H1 (cell line): ENCODE results near the gene CACNA2D3. TPM values are rescaled to one million over a fixed set of nuclear protein-coding genes. Genes with fewer than 3 reads are reported as not detected.

Experiments used
- CTCF ChIA-PET: fragments of 300-600 bp; sonication (Branson Sonifier 250); formaldehyde crosslinking; loops from one replicate; lab custom pipeline; 2021; ENCODE audit not compliant: partially characterized antibody; lab: Charles Lee
- POLR2A ChIA-PET: fragments of 300-600 bp; sonication (Branson Sonifier 250); formaldehyde crosslinking; loops from one replicate; lab custom pipeline; 2021; ENCODE audit warnings: inconsistent platforms; ENCODE audit not compliant: partially characterized antibody; lab: Charles Lee
- DNase-seq, 2 experiments: peaks; one replicate each; pipeline versions ENCODE4 v3.0.0 to v3.0.0-alpha.2; 2010 to 2022; ENCODE audit warnings: low spot score in 2 of 2, low read depth in 1 of 2, mixed read lengths in 1 of 2
- FAIRE-seq: peaks from 2 replicates; lab custom pipeline; 2011; peaks lifted over from hg19 to GRCh38; lab: Jason Lieb, UNC
- H2AFZ ChIP-seq: 2 replicates; pipeline ENCODE4 v1.8.1; 2012; ENCODE audit warnings: low read length, inconsistent platforms
- H2AK5ac ChIP-seq: 2 replicates; pipeline ENCODE4 v1.6.1; 2013; ENCODE audit warnings: low read depth, low read length
- H2BK120ac ChIP-seq: replicated peaks from 2 replicates; pipeline ENCODE3; 2013; ENCODE audit warnings: low read depth, low read length, inconsistent platforms
- H2BK12ac ChIP-seq: 2 replicates; pipeline ENCODE4 v1.6.1; 2013; ENCODE audit warnings: low read depth, low read length
- H2BK15ac ChIP-seq: 2 replicates; pipeline ENCODE4 v1.6.1; 2013; ENCODE audit warnings: low read length
- H2BK20ac ChIP-seq: 2 replicates; pipeline ENCODE4 v1.6.1; 2013; ENCODE audit warnings: low read length
- H2BK5ac ChIP-seq: 2 replicates; pipeline ENCODE4 v1.6.1; 2013; ENCODE audit warnings: low read depth, low read length
- H3K14ac ChIP-seq: 2 replicates; pipeline ENCODE4 v1.6.1; 2013; ENCODE audit warnings: inconsistent platforms; ENCODE audit not compliant: insufficient read length
- H3K18ac ChIP-seq: 2 replicates; pipeline ENCODE4 v1.6.1; 2013; ENCODE audit warnings: low read length; ENCODE audit errors: extremely low read depth
- H3K23ac ChIP-seq: 2 replicates; pipeline ENCODE4 v1.6.1; 2013; ENCODE audit warnings: inconsistent platforms; ENCODE audit not compliant: insufficient read length
- H3K23me2 ChIP-seq: 2 replicates; pipeline ENCODE4 v1.6.1; 2013; ENCODE audit warnings: low read depth, low read length
- H3K27ac ChIP-seq: 2 replicates; pipeline ENCODE4 v1.6.1; 2011; ENCODE audit warnings: low read depth, low read length, inconsistent platforms
- H3K27me3 ChIP-seq, 4 experiments: replicated peaks in 1 of 4; 1 replicate in 1 of 4; 2 replicates in 3 of 4; pipeline versions ENCODE4 v1.6.1 to v1.8.1; 2011 to 2013; ENCODE audit warnings: low read length in 3 of 4, mild to moderate bottlenecking in 3 of 4, inconsistent platforms in 2 of 4, mixed read lengths in 2 of 4, moderate library complexity in 1 of 4; ENCODE audit not compliant: control insufficient read depth in 3 of 4, insufficient read depth in 3 of 4; ENCODE audit errors: extremely low read depth in 1 of 4
- H3K36me3 ChIP-seq, 4 experiments: 2 replicates each; pipeline versions ENCODE4 v1.6.1 to v1.8.1; 2011 to 2013; ENCODE audit warnings: mild to moderate bottlenecking in 4 of 4, low read length in 3 of 4, moderate library complexity in 2 of 4, control low read depth in 1 of 4, inconsistent platforms in 1 of 4; ENCODE audit not compliant: insufficient read depth in 4 of 4, control insufficient read depth in 2 of 4
- H3K4ac ChIP-seq: replicated peaks from 2 replicates; pipeline ENCODE3; 2013; ENCODE audit warnings: low read length, low read depth, mixed read lengths, inconsistent platforms; ENCODE audit not compliant: insufficient read length
- H3K4me1 ChIP-seq, 4 experiments: replicated peaks in 1 of 4; 1 replicate in 1 of 4; 2 replicates in 3 of 4; pipeline versions ENCODE4 v1.6.1 to v1.8.1; 2011 to 2013; ENCODE audit warnings: low read length in 3 of 4, inconsistent platforms in 2 of 4, mixed read lengths in 1 of 4; ENCODE audit not compliant: insufficient read depth in 4 of 4, control insufficient read depth in 3 of 4
- H3K4me2 ChIP-seq, 2 experiments: 2 replicates each; pipeline versions ENCODE4 v1.6.1 to v1.8.1; 2011 to 2013; ENCODE audit warnings: low read depth in 2 of 2, low read length in 2 of 2, control low read depth in 1 of 2, inconsistent platforms in 1 of 2, mild to moderate bottlenecking in 1 of 2; ENCODE audit not compliant: insufficient read depth in 1 of 2
- H3K4me3 ChIP-seq, 4 experiments: fragments of 200-600, 300-600 bp in 1 of 4; sonication (generic), shearing (Covaris generic), sonication (Bioruptor Twin) in 1 of 4; 2 replicates each; pipeline versions ENCODE4 v1.5.1 to v1.8.1; 2011 to 2016; ENCODE audit warnings: low read length in 4 of 4, low read depth in 3 of 4, control low read depth in 2 of 4, inconsistent platforms in 2 of 4, mild to moderate bottlenecking in 2 of 4, mixed read lengths in 1 of 4, moderate library complexity in 1 of 4; ENCODE audit not compliant: insufficient read depth in 2 of 4; ENCODE audit errors: extremely low read depth in 1 of 4
- H3K56ac ChIP-seq: replicated peaks from 2 replicates; pipeline ENCODE3; 2013; ENCODE audit warnings: low read depth, mild to moderate bottlenecking, mixed read lengths, low read length, inconsistent platforms; ENCODE audit not compliant: insufficient read length
- H3K79me1 ChIP-seq: 2 replicates; pipeline ENCODE4 v1.6.1; 2013; ENCODE audit warnings: low read depth, low read length, control low read depth
- H3K79me2 ChIP-seq, 2 experiments: 2 replicates each; pipeline versions ENCODE4 v1.6.1 to v1.8.1; 2012 to 2013; ENCODE audit warnings: low read length in 2 of 2, mild to moderate bottlenecking in 2 of 2, inconsistent platforms in 1 of 2; ENCODE audit not compliant: insufficient read depth in 2 of 2, control insufficient read depth in 1 of 2
- H3K9ac ChIP-seq, 4 experiments: replicated peaks in 1 of 4; 1 replicate in 1 of 4; 2 replicates in 3 of 4; pipeline versions ENCODE4 v1.6.1 to v1.8.1; 2011 to 2013; ENCODE audit warnings: low read depth in 3 of 4, low read length in 3 of 4, control low read depth in 2 of 4, mild to moderate bottlenecking in 2 of 4, moderate library complexity in 2 of 4, inconsistent platforms in 1 of 4; ENCODE audit errors: extremely low read depth in 1 of 4
- H3K9me3 ChIP-seq, 2 experiments: 2 replicates each; pipeline versions ENCODE4 v1.6.1 to v1.8.1; 2012 to 2013; ENCODE audit warnings: mild to moderate bottlenecking in 2 of 2, moderate library complexity in 2 of 2, control low read depth in 1 of 2, inconsistent platforms in 1 of 2, low read depth in 1 of 2, low read length in 1 of 2, mixed read lengths in 1 of 2; ENCODE audit not compliant: insufficient read depth in 2 of 2
- H4K20me1 ChIP-seq, 2 experiments: replicated peaks in 1 of 2; 2 replicates each; pipeline versions ENCODE3 to v1.8.1; 2011 to 2013; ENCODE audit warnings: inconsistent platforms in 2 of 2, low read length in 2 of 2, mild to moderate bottlenecking in 1 of 2; ENCODE audit not compliant: insufficient read depth in 2 of 2, control insufficient read depth in 1 of 2
- H4K5ac ChIP-seq: 2 replicates; pipeline ENCODE4 v1.6.1; 2013; ENCODE audit warnings: low read length, low read depth, mixed read lengths, inconsistent platforms; ENCODE audit not compliant: insufficient read length
- H4K8ac ChIP-seq: 2 replicates; pipeline ENCODE4 v1.8.0; 2013; ENCODE audit warnings: mild to moderate bottlenecking, moderate library complexity, low read length, inconsistent platforms; ENCODE audit not compliant: insufficient read depth; ENCODE audit errors: extremely low read depth
- H4K91ac ChIP-seq: replicated peaks from 2 replicates; pipeline ENCODE3; 2013; ENCODE audit warnings: low read length, mixed read lengths, inconsistent platforms; ENCODE audit not compliant: insufficient read length
- BACH1 ChIP-seq: IDR thresholded peaks from 2 replicates; pipeline ENCODE4 v1.6.1; 2012; ENCODE audit warnings: low read length, improper control_type of control experiment
- SP2 ChIP-seq: IDR thresholded peaks from 2 replicates; pipeline ENCODE4 v1.6.1; 2012; ENCODE audit warnings: mild to moderate bottlenecking, low read length, inconsistent platforms
- WGBS, 2 experiments: shearing (Covaris generic) in 1 of 2; methylation state at CpG; one replicate each; pipeline versions ENCODE4 v1.1.6 to v1.1.7; 2013 to 2015; ENCODE audit warnings: low lambda C conversion rate in 2 of 2, mixed read lengths in 2 of 2, inconsistent platforms in 1 of 2, low coverage in 1 of 2, missing lambda C conversion rate in 1 of 2; ENCODE audit not compliant: insufficient replicate concordance in 2 of 2, insufficient coverage in 1 of 2, insufficient read length in 1 of 2; ENCODE audit errors: extremely low coverage in 1 of 2, missing lambda C conversion rate in 1 of 2; 5-methylcytosine and 5-hydroxymethylcytosine counted together
- polyA plus RNA-seq, 7 experiments: library from polyadenylated mRNA; depleted of rRNA in 3 of 7; stranded (reverse) in 5 of 7; unstranded in 2 of 7; fragments of >200 nt in 5 of 7; fragments of 200-250 nt in 2 of 7; gene quantifications; 1 replicate in 5 of 7; 2 replicates in 1 of 7; 4 replicates in 1 of 7; pipeline versions ENCODE4 v1.2.1 to v1.2.3, GENCODE V29; 2011 to 2013; ENCODE audit warnings: missing spikeins in 2 of 7, mixed read lengths in 2 of 7
- total RNA-seq: library from RNA; stranded (reverse); fragmentation: NEBNext Ultra II Directional; extraction: Animal tissue kit (Norgen Biotek cat#: 25700); gene quantifications from 2 replicates; pipeline ENCODE4 v1.2.1, GENCODE V29; 2021

The CACNA2D3 gene
- total and polyA plus RNA-seq, 2 of the 8 experiments (the other 6 are each of a cell fraction or from before 2014, with no cell fraction given): 1.5 to 1.8 TPM

- DNase-seq (no peak), FAIRE-seq (no peak)
- Histone ChIP-seq H4K20me1 (no peaks in the 10 kb centered on the region), H3K23me2 (no peaks in the 10 kb centered on the region), H3K4me3 (no peak overlapping the region), H3K14ac (no peak overlapping the region), H4K91ac (no peak overlapping the region), H2AK5ac (0 out of 2 replicates have a peak overlapping the region, but pooled peaks have one; percentile 61), H4K5ac (no peak overlapping the region), H4K8ac (no peak overlapping the region), H3K27ac (no peak overlapping the region), H3K23ac (no peak overlapping the region), H2BK12ac (no peak overlapping the region), H3K18ac (no peak overlapping the region), H3K9ac (no peak overlapping the region), H2BK20ac (no peak overlapping the region), H3K9me3 (peaks cover 0 to 4% of the 10 kb centered on the region in 2 experiments; a peak in 1 of 4 replicates), H3K27me3 (no peaks in the 10 kb centered on the region; a peak in 1 of 7 replicates), H3K79me2 (no peaks in the 10 kb centered on the region), H3K4me1 (no peaks in the 10 kb centered on the region), H3K4ac (no peak overlapping the region), H3K36me3 (no peaks in the 10 kb centered on the region), H2BK5ac (no peak overlapping the region), H2AFZ (no peak overlapping the region), H3K56ac (no peak overlapping the region), H3K4me2 (no peak overlapping the region), H3K79me1 (no peaks in the 10 kb centered on the region), H2BK15ac (no peak overlapping the region), H2BK120ac (no peak overlapping the region)
- whole genome bisulfite sequencing, 2 experiments: 75% methylated on average over 1 of the region's 1 CpG; no CpG with 5 or more reads in 1 of the 2 experiments
- TF ChIP-seq BACH1: no peak
- no peak for TF ChIP-seq SP2
- ChIA-PET CTCF (no interaction called here), POLR2A (interaction anchor here (1.0 kb wide), 1 partner anchor 44 kb away, joined by 3 read pairs; no protein-coding TSS in a partner anchor)
Observed at GRCh38 chr3:54214845-54215244, 92.5 kb downstream of the CACNA2D3 start.
